Lung (tissue), 12 donors: ENCODE measurements around the gene RPL38. TPM values are rescaled to one million over a fixed set of nuclear protein-coding genes. Genes with fewer than 3 reads are reported as not detected.

Source experiments
- ATAC-seq: fragments of 200-7000 bp; cut with Tn5 transposase; one replicate; pipeline ENCODE4 v1.9.1; 2020; ENCODE audit warnings: moderate number of reproducible peaks; ENCODE audit not compliant: insufficient read depth, low FRiP score
- DNase-seq, 3 donors: peaks; one replicate each; pipeline ENCODE4 v3.0.0-alpha.2; 2013 to 2017
- H3K27ac ChIP-seq, 2 donors: one replicate each; pipeline ENCODE4 v1.5.1; 2013; ENCODE audit warnings: mild to moderate bottlenecking in 2 of 2, moderate library complexity in 2 of 2, control low read depth in 1 of 2, inconsistent platforms in 1 of 2, low read depth in 1 of 2, low read length in 1 of 2
- H3K27me3 ChIP-seq, 3 donors: one replicate each; pipeline ENCODE4 v1.5.1; 2013; ENCODE audit warnings: low read length in 2 of 3; ENCODE audit not compliant: control insufficient read depth in 3 of 3, insufficient read depth in 3 of 3
- H3K36me3 ChIP-seq, 4 donors: one replicate each; pipeline ENCODE4 v1.5.1; 2013; ENCODE audit warnings: low read length in 4 of 4, mild to moderate bottlenecking in 1 of 4, moderate library complexity in 1 of 4; ENCODE audit not compliant: control insufficient read depth in 4 of 4, insufficient read depth in 4 of 4
- H3K4me1 ChIP-seq, 5 donors: one replicate each; pipeline ENCODE4 v1.5.1; 2013; ENCODE audit warnings: low read length in 5 of 5, mild to moderate bottlenecking in 2 of 5, moderate library complexity in 1 of 5; ENCODE audit not compliant: control insufficient read depth in 5 of 5, insufficient read depth in 5 of 5
- H3K4me3 ChIP-seq: one replicate; pipeline ENCODE4 v1.5.1; 2013; ENCODE audit warnings: mild to moderate bottlenecking, control low read depth, moderate library complexity
- H3K9ac ChIP-seq, 2 donors: one replicate each; pipeline ENCODE4 v1.5.1; 2013; ENCODE audit warnings: low read length in 2 of 2, control low read depth in 1 of 2; ENCODE audit not compliant: insufficient read depth in 1 of 2
- H3K9me3 ChIP-seq, 4 donors: one replicate each; pipeline ENCODE4 v1.5.1; 2013; ENCODE audit warnings: low read length in 3 of 4, mild to moderate bottlenecking in 1 of 4, moderate library complexity in 1 of 4; ENCODE audit not compliant: control insufficient read depth in 4 of 4, insufficient read depth in 3 of 4
- WGBS, 2 donors: extraction: QIAGEN DNeasy Blood & Tissue Kit; methylation state at CpG; one replicate each; pipeline ENCODE4 v1.1.7; 2013; 5-methylcytosine and 5-hydroxymethylcytosine counted together
- polyA plus RNA-seq, 2 donors: library from polyadenylated mRNA; stranded (reverse); fragments of 200-250 nt; gene quantifications; one replicate each; pipeline ENCODE4 v1.2.1, GENCODE V29; 2013
- total RNA-seq, 2 donors: library from RNA; depleted of rRNA in 1 of 2; stranded (reverse); fragments of >200 nt in 1 of 2; gene quantifications; one replicate each; pipeline ENCODE4 v1.2.1, GENCODE V29; 2014 to 2021
- TF ChIP-seq, protein P1 (sequence below): IDR thresholded peaks from 2 replicates; pipeline ENCODE4 v1.5.1; 2012; ENCODE audit warnings: mild to moderate bottlenecking; ENCODE audit errors: control extremely low read depth, extremely low read depth
- donor health status: control.
- donor health status: control.
- donor health status: Bipolar disorder and iron deficiency.
- donor health status: healthy.
- donor health status: DM: yes; HTN: yes; CAD: no.

The RPL38 gene
- total and polyA plus RNA-seq, 4 donors: 686 to 2,752 (median 1,090) TPM

DNA sequence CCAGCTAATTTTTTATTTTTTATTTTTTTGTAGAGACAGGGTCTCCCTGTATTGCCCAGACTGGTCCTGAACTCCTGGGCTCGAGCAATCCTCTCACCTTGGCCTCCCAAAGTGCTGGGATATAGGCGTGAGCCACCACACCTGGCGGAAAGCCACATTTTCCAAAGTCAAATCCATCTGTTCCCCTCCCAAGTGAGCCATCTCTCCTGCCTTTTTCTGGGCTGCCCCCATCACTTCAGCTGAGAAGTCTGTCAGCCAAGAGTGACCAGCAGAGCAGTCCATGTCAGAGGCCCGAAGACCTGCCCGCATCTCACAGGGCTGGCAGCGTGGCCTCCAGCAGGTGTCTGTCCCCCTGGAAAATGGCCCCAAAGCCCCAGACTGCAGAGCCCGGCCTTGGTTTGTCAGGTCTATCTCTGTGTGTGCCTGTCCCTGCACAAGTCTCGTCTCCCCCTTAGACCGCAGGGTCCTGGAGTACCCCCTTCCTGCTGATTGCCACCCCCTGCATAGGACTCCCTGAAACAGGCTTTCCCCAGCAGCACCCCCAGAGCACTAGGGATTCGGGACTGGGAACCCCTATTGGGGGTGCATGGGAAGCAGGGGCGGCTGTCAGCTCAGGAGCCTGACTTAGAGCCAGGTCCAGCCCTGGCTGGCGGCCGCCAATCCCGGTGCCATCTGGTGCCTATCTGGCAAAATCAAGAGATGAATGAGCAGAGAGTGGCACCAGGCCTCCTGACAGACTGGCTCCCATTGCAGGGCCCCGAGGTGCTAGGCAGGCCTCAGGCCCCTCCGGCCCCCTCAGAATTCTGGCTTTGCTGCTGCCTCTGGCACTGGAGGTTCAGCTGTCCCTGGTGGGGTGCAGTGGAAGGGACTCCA lies 17.7 kb downstream of the RPL38 start:
- TF ChIP-seq, protein P1, sequence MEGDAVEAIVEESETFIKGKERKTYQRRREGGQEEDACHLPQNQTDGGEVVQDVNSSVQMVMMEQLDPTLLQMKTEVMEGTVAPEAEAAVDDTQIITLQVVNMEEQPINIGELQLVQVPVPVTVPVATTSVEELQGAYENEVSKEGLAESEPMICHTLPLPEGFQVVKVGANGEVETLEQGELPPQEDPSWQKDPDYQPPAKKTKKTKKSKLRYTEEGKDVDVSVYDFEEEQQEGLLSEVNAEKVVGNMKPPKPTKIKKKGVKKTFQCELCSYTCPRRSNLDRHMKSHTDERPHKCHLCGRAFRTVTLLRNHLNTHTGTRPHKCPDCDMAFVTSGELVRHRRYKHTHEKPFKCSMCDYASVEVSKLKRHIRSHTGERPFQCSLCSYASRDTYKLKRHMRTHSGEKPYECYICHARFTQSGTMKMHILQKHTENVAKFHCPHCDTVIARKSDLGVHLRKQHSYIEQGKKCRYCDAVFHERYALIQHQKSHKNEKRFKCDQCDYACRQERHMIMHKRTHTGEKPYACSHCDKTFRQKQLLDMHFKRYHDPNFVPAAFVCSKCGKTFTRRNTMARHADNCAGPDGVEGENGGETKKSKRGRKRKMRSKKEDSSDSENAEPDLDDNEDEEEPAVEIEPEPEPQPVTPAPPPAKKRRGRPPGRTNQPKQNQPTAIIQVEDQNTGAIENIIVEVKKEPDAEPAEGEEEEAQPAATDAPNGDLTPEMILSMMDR: no peak
- no peak overlapping the region for H3K4me3 ChIP-seq
- H3K4me1 ChIP-seq: no peaks in the 10 kb centered on the region
- peaks cover 0 to 4% (median 3%) of the 10 kb centered on the region in 4 donors for H3K36me3 ChIP-seq
- 94 to 97% methylated on average over 16 of the region's 16 CpGs for whole genome bisulfite sequencing, 2 donors
- H3K27me3 ChIP-seq: no peaks in the 10 kb centered on the region
- H3K9ac ChIP-seq: no peak overlapping the region
- DNase-seq: no peak
- H3K27ac ChIP-seq: no peak overlapping the region
- no peak for ATAC-seq
- no peaks in the 10 kb centered on the region for H3K9me3 ChIP-seq

DNA sequence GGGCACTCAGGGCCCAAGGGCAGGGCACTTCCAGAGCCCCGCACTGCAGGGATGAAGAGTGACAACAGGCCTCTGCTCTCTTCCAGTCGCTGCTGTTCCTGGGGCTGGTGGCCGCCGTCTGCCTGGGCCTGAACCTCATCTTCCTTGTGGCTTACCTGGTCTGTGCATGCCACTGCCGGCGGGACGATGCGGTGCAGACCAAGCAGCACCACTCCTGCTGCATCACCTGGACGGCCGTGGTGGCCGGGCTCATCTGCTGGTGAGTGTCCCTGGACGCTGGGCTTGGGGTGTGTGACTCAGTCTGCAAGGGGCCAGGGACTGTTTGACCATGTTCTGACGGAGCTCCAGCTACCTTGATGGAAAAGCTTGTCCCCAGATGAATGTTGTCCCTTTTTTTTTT lies 18.9 kb downstream of the RPL38 start:
- no peak overlapping the region for H3K9ac ChIP-seq
- H3K27ac ChIP-seq: no peak overlapping the region
- ATAC-seq (no peak), DNase-seq (no peak)
- peaks cover 0 to 4% (median 3%) of the 10 kb centered on the region in 4 donors for H3K36me3 ChIP-seq
- TF ChIP-seq, protein P1: no peak
- H3K27me3 ChIP-seq: no peaks in the 10 kb centered on the region
- no peak overlapping the region for H3K4me3 ChIP-seq
- no peaks in the 10 kb centered on the region for H3K9me3 ChIP-seq
- no peaks in the 10 kb centered on the region for H3K4me1 ChIP-seq
- WGBS, 2 donors: 95 to 96% methylated on average over 13 of the region's 13 CpGs

DNA sequence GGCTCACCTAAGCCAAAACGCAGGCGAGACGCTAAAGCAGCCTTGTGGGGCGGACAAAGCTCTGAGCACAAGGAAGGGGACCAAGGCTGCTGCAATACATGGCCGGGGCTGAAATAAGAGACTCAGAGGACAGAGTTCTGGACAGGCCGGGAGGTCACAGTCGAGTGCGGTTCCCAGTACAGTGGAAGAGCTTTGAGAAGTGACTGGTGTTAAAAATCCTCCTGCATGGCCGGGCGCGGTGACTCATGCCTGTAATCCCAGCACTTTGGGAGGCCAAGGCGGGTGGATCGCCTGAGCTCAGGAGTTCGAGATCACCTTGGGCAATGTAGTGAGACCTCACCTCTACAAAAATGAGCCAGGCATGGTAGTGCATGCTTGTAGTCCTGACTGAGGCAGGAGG lies 20.4 kb downstream of the RPL38 start:
- WGBS, 2 donors: 97 to 98% methylated on average over 14 of the region's 14 CpGs
- no peak overlapping the region for H3K27ac ChIP-seq
- peaks cover 0 to 4% (median 3%) of the 10 kb centered on the region in 4 donors for H3K36me3 ChIP-seq
- TF ChIP-seq, protein P1: no peak
- no peak for ATAC-seq
- no peaks in the 10 kb centered on the region for H3K27me3 ChIP-seq
- no peaks in the 10 kb centered on the region for H3K4me1 ChIP-seq
- no peaks in the 10 kb centered on the region for H3K9me3 ChIP-seq
- H3K4me3 ChIP-seq: no peak overlapping the region
- H3K9ac ChIP-seq: no peak overlapping the region
- no peak for DNase-seq
